OCI-LY7 (cell line): ENCODE measurements around the gene VSIG4.
"Not testable (repeated sequence)": the region's sequence is repeated elsewhere in the genome, so short reads cannot be mapped to it uniquely, and the experiment has no call there.

Source experiments
- CTCF ChIP-seq: fragments of 200-600 bp; sonication (generic); conservative IDR thresholded peaks from 2 replicates; pipeline ENCODE4 v1.5.1; 2014; ENCODE audit warnings: mild to moderate bottlenecking, antibody characterized with exemption, low read length, moderate library complexity, mixed read lengths
- EZH2phosphoT487 ChIP-seq: fragments of 200-600 bp; sonication (generic); IDR thresholded peaks from 2 replicates; pipeline ENCODE4 v1.6.1; 2018; ENCODE audit warnings: low read depth, borderline replicate concordance, mild to moderate bottlenecking, mixed run types, antibody characterized with exemption, low read length, moderate library complexity, mixed read lengths

DNA sequence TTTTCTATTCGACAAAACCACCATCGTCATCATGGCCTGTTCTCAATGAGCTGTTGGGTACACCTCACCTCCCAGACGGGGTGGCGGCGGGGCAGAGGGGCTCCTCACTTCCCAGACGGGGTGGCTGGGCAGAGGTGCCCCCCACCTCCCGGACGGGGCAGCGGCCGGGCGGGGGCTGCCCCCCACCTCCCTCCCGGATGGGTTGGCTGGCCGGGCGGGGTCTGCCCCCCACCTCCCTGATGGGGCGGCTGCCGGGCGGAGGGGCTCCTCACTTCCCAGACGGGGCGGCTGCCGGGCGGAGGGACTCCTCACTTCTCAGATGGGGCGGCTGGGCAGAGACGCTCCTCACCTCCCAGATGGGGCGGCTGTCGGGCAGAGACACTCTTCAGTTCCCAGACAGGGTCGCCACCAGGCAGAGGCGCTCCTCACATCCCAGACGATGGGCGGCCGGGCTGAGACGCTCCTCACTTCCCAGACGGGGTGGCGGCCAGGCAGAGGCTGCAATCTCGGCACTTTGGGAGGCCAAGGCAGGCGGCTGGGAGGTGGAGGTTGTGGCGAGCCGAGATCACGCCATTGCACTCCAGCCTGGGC is 64.6 kb downstream of the VSIG4 start:
- not testable (repeated sequence) for TF ChIP-seq CTCF, EZH2phosphoT487
